Stimulated activated effector memory CD8-positive, alpha-beta T cell treated with anti-CD3 and anti-CD28 coated beads, Interleukin-12 subunit alpha, Interleukin-12 subunit beta, amount 100 ng/mL, for 72 hours (primary cell): ENCODE measurements around the gene BOC.
A peak's percentile ranks its signal among the peaks of the same experiment; 100 is the strongest.
"Not testable (repeated sequence)": the region's sequence is repeated elsewhere in the genome, so short reads cannot be mapped to it uniquely, and the experiment has no call there.

Experiments used
- ATAC-seq: fragments of 150-1000 bp; cut with Tn5 transposase; 2 replicates; pipeline ENCODE4 v1.10.0; 2021
- DNase-seq, 2 donors: peaks; one replicate each; pipeline ENCODE4 v3.0.0; 2021 to 2022; ENCODE audit warnings: low spot score in 2 of 2
- H3K27ac Mint-ChIP-seq: one replicate; pipeline ENCODE4 v1.8.0; 2022; ENCODE audit warnings: mild to moderate bottlenecking, mixed read lengths
- H3K36me3 Mint-ChIP-seq: one replicate; pipeline ENCODE4 v1.8.0; 2022; ENCODE audit warnings: mild to moderate bottlenecking, mixed read lengths
- H3K4me1 Mint-ChIP-seq: one replicate; pipeline ENCODE4 v1.8.0; 2022; ENCODE audit warnings: mixed read lengths
- H3K4me3 Mint-ChIP-seq: one replicate; pipeline ENCODE4 v1.8.0; 2022; ENCODE audit warnings: mild to moderate bottlenecking, mixed read lengths
- H3K9me3 Mint-ChIP-seq: one replicate; pipeline ENCODE4 v1.8.0; 2022; ENCODE audit warnings: mixed read lengths

BOC gene, protein sequence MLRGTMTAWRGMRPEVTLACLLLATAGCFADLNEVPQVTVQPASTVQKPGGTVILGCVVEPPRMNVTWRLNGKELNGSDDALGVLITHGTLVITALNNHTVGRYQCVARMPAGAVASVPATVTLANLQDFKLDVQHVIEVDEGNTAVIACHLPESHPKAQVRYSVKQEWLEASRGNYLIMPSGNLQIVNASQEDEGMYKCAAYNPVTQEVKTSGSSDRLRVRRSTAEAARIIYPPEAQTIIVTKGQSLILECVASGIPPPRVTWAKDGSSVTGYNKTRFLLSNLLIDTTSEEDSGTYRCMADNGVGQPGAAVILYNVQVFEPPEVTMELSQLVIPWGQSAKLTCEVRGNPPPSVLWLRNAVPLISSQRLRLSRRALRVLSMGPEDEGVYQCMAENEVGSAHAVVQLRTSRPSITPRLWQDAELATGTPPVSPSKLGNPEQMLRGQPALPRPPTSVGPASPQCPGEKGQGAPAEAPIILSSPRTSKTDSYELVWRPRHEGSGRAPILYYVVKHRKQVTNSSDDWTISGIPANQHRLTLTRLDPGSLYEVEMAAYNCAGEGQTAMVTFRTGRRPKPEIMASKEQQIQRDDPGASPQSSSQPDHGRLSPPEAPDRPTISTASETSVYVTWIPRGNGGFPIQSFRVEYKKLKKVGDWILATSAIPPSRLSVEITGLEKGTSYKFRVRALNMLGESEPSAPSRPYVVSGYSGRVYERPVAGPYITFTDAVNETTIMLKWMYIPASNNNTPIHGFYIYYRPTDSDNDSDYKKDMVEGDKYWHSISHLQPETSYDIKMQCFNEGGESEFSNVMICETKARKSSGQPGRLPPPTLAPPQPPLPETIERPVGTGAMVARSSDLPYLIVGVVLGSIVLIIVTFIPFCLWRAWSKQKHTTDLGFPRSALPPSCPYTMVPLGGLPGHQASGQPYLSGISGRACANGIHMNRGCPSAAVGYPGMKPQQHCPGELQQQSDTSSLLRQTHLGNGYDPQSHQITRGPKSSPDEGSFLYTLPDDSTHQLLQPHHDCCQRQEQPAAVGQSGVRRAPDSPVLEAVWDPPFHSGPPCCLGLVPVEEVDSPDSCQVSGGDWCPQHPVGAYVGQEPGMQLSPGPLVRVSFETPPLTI

DNA sequence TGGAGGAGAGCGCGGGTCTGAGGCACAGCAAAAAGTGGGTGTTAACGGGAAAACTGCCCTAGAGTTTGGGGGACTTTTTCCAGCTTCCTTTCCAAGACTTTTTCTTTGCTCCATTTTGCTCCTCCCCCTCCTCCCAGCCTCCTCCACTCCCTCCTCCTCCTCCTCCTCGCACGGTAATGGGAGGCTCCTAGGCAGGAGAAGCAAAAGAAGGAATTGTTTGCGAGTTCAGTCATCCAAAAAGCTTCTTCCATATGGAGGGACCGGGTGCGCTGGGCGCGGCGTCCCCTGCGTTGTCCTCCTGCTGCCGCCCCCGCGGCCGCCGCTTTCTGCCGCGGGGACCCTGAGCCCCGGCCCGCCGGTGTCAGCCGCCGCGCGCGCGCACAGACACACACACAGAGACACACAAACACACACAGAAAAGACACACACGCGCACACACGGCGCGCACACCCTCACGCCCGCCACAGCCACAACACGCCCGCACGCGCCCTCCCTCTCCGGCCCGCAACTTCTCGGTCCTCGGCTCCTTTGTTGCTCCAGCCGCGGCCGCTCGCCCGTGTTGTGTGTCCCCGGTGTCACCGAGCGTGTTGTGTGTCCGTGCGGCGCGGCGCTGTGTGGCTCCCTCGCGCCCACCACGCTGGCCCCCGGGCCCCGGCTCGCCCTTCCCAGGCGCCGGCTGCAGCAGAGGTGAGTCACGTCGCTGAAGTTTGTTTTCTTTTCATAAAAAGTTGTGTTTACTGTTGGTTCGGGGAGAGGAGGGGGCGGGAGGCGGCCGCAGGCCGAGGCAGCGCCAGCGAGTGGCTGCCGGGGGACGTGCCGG lies at the start of gene BOC:
TSS of gene BOC (plus strand) at position 228 of the 820 bp plus-strand sequence. CDS start 38,246 bp downstream, outside the sequence.
- ATAC-seq, result peak; percentile 37
- Mint-ChIP-seq H3K4me1 (peaks cover 14% of the 10 kb centered on the region), H3K9me3 (no peaks in the 10 kb centered on the region), H3K27ac (no peak within 1 kb of the TSS), H3K4me3 (peak within 1 kb of the TSS; percentile 51), H3K36me3 (no peaks in the 10 kb centered on the region)
- no peak for DNase-seq

DNA sequence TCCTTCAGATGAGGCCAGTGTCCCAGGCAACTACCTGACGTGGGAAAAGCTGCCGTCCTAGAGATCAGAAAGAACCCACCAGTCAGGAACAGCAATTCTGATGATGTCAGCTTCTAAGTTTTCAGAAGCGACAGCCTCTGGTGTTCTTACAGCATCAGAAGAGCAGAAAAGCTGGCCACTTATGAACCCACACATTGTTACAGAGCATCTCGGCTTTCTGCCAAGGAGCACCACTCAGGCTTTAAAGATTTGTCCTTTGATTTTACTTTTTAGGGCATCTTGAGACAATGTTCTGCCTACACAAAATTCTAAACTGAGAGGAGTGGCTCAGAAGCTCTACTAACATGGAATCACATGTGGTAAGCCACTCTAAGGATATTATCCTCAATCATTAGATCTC lies 49.7 kb upstream of the BOC start:
- no peaks in the 10 kb centered on the region for H3K4me1 Mint-ChIP-seq
- DNase-seq, result no peak
- no peaks in the 10 kb centered on the region for H3K36me3 Mint-ChIP-seq
- H3K9me3 Mint-ChIP-seq, result no peaks in the 10 kb centered on the region
- no peak for ATAC-seq
- H3K27ac Mint-ChIP-seq, result no peak overlapping the region
- no peak overlapping the region for H3K4me3 Mint-ChIP-seq

DNA sequence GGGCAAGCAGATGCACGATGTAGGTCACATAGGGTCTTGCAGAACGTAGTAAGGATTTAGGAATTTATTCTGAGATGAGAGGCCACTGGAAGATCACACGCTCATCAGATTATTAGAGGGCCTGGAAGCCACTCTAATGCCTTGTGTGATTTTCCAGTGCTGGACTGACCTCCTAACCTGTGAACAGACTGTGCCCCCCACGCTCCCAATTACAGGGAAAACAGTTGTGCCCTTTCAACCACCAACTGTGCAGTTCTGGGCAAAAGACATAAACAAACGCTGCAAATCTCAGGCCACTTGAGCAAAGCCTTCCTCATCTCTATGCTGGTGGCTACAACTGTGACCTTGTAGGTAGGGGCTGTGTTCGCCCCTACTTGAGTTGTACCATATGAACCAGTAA lies 48.2 kb upstream of the BOC start:
- no peak for DNase-seq
- H3K36me3 Mint-ChIP-seq, result no peaks in the 10 kb centered on the region
- H3K4me3 Mint-ChIP-seq, result no peak overlapping the region
- H3K9me3 Mint-ChIP-seq, result no peaks in the 10 kb centered on the region
- H3K27ac Mint-ChIP-seq, result no peak overlapping the region
- H3K4me1 Mint-ChIP-seq, result no peaks in the 10 kb centered on the region
- peak; percentile 6 for ATAC-seq

DNA sequence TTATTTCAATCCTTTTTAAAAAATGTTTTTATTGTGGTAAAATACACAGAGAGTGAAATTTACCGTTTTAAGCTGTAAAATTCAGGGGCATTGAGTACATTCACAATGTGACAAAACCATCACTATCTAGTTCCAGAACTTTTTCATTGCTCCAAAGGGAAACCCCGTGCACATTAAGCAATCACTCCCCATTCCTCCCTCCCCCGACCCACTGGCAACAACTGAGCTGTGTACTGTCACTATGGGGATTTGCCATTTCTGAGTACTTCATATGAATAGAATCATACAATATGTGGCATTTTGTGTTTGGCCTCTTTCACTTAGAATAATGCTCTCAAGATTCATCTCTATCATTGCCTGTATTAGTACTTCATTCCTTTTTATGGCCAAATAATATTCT lies 45.5 kb upstream of the BOC start:
- Mint-ChIP-seq H3K4me1 (no peaks in the 10 kb centered on the region), H3K36me3 (no peaks in the 10 kb centered on the region), H3K4me3 (no peak overlapping the region), H3K27ac (no peak overlapping the region), H3K9me3 (no peaks in the 10 kb centered on the region)
- DNase-seq, result no peak
- no peak for ATAC-seq

DNA sequence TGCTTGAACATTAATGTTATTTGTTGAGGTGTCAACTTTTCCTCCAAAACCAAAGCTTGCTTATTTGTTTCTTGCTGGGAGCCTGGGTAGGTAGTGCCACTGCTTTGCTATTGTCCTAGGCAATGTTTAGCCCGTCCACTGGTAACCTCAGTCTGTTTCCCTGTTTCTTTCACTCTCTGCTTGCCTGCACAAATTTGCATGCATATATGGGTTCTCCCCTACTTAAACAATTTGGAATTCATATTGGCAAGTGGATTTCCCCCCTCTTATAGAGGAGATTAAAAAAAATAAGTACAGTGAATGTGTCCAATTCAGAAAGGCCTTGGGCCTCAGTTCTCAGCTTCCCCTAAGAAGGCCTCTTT lies 45.0 kb upstream of the BOC start:
- DNase-seq (no peak), ATAC-seq (no peak)
- Mint-ChIP-seq H3K36me3 (no peaks in the 10 kb centered on the region), H3K4me1 (no peaks in the 10 kb centered on the region), H3K4me3 (no peak overlapping the region), H3K27ac (no peak overlapping the region), H3K9me3 (no peaks in the 10 kb centered on the region)

DNA sequence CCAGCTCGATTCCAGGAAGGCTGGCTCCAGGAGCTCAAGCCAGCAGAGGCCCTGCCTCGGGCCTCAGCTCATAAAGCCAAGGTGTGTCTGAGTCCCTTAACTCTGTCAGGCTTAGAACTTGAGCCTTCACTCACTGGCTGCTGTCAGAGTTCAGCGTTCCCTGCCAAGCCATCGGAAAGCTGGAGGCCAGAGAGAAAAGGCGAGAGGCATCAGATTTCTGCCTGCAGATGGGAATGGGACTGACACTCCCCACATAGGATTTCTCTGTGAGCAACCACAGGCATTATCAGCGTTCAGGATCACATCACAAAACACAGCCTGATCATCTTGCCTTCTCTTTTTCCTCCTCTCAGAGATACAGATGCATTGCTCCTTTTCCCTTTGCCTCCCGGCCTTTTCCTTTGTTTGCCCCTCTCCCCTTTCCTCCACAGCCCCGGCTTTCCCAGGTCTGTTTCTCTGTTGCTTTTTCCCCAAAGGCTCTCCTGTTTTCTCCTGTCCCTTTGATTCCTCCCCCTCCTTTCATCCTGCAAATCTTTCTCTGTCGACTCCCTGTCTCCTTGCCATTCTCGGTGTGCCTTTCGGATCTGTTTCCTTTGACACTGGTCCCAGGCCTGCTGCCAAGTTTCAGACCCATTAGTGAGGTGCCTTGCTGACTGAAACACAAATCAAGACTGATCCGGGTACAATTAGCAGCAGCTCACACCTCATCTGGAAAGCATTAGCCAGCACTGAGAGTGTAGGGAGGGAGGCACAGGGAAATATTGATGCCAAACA lies 44.5 kb upstream of the BOC start:
- no peak overlapping the region for H3K4me3 Mint-ChIP-seq
- H3K4me1 Mint-ChIP-seq, result no peaks in the 10 kb centered on the region
- no peaks in the 10 kb centered on the region for H3K36me3 Mint-ChIP-seq
- DNase-seq (no peak), ATAC-seq (no peak)
- H3K27ac Mint-ChIP-seq, result no peak overlapping the region
- H3K9me3 Mint-ChIP-seq, result no peaks in the 10 kb centered on the region

DNA sequence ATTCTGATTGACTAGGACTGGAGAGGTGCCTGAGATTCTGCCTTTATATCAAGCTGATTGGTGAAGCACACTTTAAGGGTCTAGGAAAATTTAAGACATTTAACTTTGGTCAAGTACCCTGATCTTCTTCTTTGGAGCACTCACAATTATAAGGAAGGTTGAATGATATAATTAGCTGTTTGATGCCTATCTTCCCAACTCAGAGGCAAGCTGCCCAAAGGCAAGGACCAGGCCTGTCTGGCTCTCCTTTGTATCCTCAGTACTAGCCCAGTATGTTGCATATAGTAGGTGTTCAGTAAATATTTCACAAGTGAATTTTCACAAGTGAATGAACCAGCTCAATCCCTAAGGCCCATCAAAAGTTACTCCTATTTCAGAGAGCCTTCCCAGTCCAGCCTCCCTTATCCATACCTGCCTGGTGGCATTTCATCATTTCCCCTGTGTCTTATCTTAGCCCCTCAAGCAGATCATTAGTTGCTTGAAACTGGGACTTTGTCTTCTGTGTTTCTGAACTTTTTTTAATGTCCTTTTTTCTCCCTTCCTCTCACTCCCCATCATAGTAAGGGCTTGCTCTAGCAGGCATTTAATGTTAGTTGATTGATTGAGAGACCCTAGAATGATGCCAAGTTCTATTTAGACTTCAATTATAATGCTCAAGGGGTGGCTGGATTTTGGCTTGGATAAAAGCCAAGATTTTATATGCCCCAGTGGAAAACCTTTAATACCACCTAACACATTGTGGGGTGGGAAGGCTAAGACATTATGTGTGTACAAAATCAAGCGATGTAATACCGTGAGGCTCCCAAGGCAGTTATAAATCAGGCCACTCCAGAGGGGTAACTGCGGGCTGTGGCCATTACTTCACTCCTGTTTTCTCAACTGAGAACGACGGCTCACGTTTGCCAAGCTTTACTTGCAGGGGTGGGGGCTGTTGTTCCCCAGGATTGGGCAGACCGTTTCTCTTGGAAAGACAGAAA lies 43.2 kb upstream of the BOC start:
- no peak for ATAC-seq
- H3K36me3 Mint-ChIP-seq, result no peaks in the 10 kb centered on the region
- no peaks in the 10 kb centered on the region for H3K9me3 Mint-ChIP-seq
- H3K27ac Mint-ChIP-seq, result no peak overlapping the region
- H3K4me1 Mint-ChIP-seq, result no peaks in the 10 kb centered on the region
- DNase-seq, result no peak
- no peak overlapping the region for H3K4me3 Mint-ChIP-seq

DNA sequence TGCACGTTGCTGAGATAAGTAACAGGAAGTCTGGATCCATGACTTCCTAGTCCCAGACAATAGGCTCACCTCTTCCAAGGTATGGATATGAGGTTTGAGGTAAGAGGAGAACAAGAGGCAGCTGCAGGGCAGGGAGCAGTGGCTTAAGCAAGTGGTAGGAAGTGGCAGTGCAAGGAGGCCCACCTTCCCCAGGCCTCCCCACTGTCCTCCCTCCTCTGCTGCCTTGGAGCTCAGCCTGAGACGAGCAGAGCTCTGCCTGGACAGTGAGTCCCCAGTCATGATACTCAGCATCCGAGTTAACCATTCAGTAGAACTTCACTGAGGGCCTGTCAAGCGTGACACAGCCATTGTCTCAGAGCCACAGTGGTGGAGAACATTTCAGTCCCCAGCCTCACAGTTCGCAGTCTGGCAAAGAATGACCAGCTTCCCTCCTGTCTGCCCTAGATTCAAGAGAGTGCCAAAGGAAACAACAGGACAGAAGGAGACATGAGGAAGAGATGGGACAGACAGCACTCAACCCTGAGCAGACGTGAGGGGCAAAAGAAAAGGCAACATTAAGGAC lies 41.4 kb upstream of the BOC start:
- peak; percentile 44 for ATAC-seq
- Mint-ChIP-seq H3K36me3 (no peaks in the 10 kb centered on the region), H3K9me3 (no peaks in the 10 kb centered on the region)

DNA sequence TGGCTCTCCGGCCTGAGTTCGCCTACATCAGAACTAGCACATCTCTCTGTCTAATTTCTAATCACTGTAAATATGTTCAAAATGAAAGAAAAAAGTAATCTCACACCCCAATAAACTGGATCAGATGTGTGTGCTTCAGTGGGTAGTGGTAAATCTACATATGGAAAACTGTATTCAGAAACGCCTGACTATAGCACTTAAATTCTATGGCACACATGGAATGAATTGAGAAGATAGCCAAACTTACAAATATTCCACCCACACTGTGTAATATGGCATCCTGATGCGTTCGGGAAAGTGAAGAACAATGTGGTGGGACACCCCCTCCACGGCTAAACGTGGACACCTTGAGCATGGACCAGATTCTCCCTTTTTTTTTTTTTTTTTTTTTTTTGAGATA lies 40.6 kb upstream of the BOC start:
- no peaks in the 10 kb centered on the region for H3K36me3 Mint-ChIP-seq
- DNase-seq, result no peak
- H3K9me3 Mint-ChIP-seq, result no peaks in the 10 kb centered on the region
- ATAC-seq, result no peak
- no peak overlapping the region for H3K4me3 Mint-ChIP-seq
- H3K4me1 Mint-ChIP-seq, result no peaks in the 10 kb centered on the region
- H3K27ac Mint-ChIP-seq, result no peak overlapping the region

More for the DNA sequence above, 41.4 kb upstream of the BOC start:
- Mint-ChIP-seq H3K27ac (no peak overlapping the region), H3K4me3 (no peak overlapping the region), H3K4me1 (no peaks in the 10 kb centered on the region)
- DNase-seq, result no peak

DNA sequence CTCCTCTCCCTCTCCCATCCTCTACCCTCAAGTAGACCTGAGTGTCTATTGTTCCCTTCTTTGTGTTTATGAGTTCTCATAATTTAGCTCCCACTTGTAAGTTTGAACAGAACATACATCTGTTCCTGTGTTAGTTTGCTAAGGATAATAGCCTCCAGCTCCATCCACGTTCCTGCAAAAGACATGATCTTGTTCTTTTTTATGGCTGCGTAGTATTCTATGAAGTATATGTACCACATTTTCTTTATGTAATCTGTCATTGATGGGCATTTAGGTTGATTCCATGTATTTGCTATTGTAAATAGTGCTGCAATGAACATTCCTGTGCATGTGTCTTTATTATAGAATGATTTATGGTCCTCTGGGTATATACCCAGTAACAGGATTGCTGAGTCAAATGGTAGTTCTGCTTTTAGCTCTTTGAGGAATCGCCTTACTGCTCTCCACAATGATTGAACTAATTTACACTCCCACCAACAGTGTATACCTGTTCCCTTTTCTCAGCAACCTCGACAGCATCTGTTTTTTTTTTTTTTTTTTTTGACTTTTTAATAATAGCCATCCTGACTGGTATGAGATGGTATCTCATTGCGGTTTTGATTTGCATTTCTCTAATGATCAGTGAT lies 39.6 kb upstream of the BOC start:
- ATAC-seq, H3K4me3 Mint-ChIP-seq, DNase-seq, H3K9me3 Mint-ChIP-seq, H3K4me1 Mint-ChIP-seq, H3K27ac Mint-ChIP-seq, H3K36me3 Mint-ChIP-seq: not testable (repeated sequence)

DNA sequence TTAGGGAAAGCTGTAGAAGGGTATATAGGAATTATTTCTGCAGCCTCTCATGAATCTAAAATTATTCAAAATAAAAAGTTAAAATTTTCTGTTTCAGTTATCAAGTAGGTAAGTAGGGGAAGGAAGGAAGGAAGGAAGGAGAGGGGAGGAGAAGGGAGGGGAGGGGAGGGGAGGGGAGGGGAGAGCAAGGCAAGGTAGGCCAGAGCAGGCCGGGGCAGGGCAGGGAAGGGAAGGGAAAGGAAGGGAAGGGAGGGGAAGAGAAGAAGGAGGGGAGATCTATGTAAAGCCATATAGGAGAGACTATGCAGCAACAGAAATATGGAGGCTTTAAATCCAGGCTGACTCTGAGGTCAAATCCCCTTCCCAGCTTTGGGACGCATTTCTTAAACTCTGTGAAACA lies 38.3 kb upstream of the BOC start:
- Mint-ChIP-seq H3K9me3 (no peaks in the 10 kb centered on the region), H3K4me3 (no peak overlapping the region), H3K27ac (no peak overlapping the region), H3K36me3 (no peaks in the 10 kb centered on the region), H3K4me1 (no peaks in the 10 kb centered on the region)
- ATAC-seq, result no peak
- DNase-seq, result no peak

DNA sequence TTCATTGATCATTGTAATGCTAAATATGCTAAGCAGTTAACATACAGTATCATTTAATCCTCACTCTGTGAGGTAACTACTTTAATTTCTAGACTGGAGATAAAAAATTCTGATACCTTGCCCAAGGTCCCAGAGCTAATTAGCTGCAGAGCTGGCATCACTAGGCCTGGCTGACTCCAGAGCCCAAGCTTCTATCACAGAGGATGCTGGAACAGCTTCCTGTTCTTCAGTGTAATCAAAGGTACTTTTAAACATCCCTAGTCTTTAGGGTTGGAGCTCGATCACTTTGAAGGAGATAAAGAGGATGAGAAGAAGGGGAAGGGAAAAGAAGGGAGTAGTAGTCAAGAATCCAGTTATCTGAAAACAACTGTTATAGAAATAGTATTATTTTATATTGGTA lies 37.1 kb upstream of the BOC start:
- DNase-seq (no peak), ATAC-seq (no peak)
- no peak overlapping the region for H3K4me3 Mint-ChIP-seq
- H3K36me3 Mint-ChIP-seq, result no peaks in the 10 kb centered on the region
- no peaks in the 10 kb centered on the region for H3K4me1 Mint-ChIP-seq
- no peak overlapping the region for H3K27ac Mint-ChIP-seq
- no peaks in the 10 kb centered on the region for H3K9me3 Mint-ChIP-seq
